Bronchial epithelial cell (primary cell): ENCODE measurements around the gene TUBB4B. TPM values are rescaled to one million over a fixed set of nuclear protein-coding genes. Genes with fewer than 3 reads are reported as not detected.

Source experiments
- DNase-seq: peaks from one replicate; pipeline ENCODE4 v3.0.0-alpha.2; 2010; ENCODE audit warnings: low read depth
- FAIRE-seq: peaks from 2 replicates; lab custom pipeline; 2011; peaks lifted over from hg19 to GRCh38; lab: Jason Lieb, UNC
- H3K27me3 ChIP-seq: 2 replicates; pipeline ENCODE4 v1.5.1; 2011; ENCODE audit warnings: low read length; ENCODE audit not compliant: control insufficient read depth, insufficient read depth
- H3K36me3 ChIP-seq: 2 replicates; pipeline ENCODE4 v1.5.1; 2011; ENCODE audit warnings: low read length; ENCODE audit not compliant: control insufficient read depth, insufficient read depth
- H3K4me3 ChIP-seq: 2 replicates; pipeline ENCODE4 v1.5.1; 2011; ENCODE audit warnings: mild to moderate bottlenecking, low read depth, low read length, control low read depth
- CTCF ChIP-seq: IDR thresholded peaks from 2 replicates; pipeline ENCODE4 v1.5.1; 2011; ENCODE audit warnings: mild to moderate bottlenecking, moderate library complexity, low read length, control low read depth, inconsistent platforms; ENCODE audit not compliant: insufficient read depth, severe bottlenecking
- total RNA-seq: library from RNA; depleted of rRNA; stranded (reverse); fragments of >200 nt; gene quantifications from 2 replicates; pipeline ENCODE4 v1.2.1, GENCODE V29; 2014

Gene TUBB4B
- total RNA-seq, result 82.7 and 193 TPM in 2 replicates

DNA sequence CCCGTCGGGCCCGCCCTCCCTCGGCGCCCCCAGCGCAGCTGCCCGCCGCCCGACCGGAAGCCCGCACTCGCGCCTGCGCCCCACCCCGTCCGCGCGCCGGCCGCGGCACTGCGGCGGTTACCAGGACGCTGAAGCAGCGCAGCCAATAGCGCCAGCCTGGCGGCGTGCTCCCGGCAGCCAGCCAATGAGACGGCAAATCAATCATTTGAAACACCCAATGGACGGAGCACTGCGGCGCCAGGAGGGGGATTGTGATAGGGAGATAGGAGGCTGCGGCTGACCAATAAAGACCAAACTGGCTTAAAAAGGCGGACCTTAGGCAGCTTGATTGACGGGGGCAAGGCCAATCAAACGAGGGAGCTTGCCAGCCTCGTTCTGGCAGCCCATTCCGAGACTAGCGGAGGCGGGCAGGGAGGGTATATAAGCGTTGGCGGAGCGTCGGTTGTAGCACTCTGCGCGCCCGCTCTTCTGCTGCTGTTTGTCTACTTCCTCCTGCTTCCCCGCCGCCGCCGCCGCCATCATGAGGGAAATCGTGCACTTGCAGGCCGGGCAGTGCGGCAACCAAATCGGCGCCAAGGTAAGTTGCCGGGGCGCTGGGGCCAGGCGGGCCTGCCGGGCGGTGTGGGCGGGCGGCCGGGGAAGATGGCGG lies at the start of gene TUBB4B:
Gene TUBB4B, plus strand, starts transcription at position 447 of the 649 bp plus-strand sequence. Its CDS starts 74 bp downstream, at position 521.
- TF ChIP-seq CTCF, result no peak
- Histone ChIP-seq H3K36me3 (peaks cover 16% of the 10 kb centered on the region), H3K4me3 (peak within 1 kb of the TSS; percentile 90), H3K27me3 (no peaks in the 10 kb centered on the region)
- DNase-seq, result peak; percentile 99
- peak; percentile 96 for FAIRE-seq

GRCh38 chr9:137191691-137192447 lies 49.2 kb upstream of the TUBB4B start:
- H3K27me3 ChIP-seq, result no peaks in the 10 kb centered on the region
- FAIRE-seq (no peak), DNase-seq (no peak)
- no peak overlapping the region for H3K4me3 ChIP-seq
- no peak for TF ChIP-seq CTCF
- H3K36me3 ChIP-seq, result peaks cover 17% of the 10 kb centered on the region

- FAIRE-seq, result no peak
- H3K36me3 ChIP-seq, result peaks cover 13% of the 10 kb centered on the region
- no peak for TF ChIP-seq CTCF
These were observed 48.7 kb upstream of the TUBB4B start for GRCh38 chr9:137192448-137192780.

DNA sequence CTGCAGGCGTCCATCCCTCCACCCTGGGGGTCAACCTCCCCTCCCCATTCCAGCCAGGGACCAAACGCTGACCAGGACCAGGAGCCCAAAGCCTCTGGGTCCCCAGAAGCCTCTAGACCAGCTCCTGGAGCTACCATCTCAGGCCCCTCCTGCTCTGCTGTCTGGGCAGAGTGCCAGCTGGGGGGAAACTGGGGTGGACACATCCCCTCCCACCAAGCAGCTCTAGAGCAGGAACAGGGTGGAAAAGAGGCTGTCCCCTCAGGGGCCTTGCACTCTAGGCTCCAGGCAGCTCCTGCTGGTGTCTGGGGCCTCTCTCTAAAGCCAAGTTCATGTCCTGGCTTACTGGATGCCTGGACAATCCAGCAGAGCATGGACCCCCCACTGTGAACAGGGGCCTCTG lies 48.2 kb upstream of the TUBB4B start:
- DNase-seq, result no peak
- H3K27me3 ChIP-seq, result no peaks in the 10 kb centered on the region
- TF ChIP-seq CTCF, result no peak
- peaks cover 13% of the 10 kb centered on the region for H3K36me3 ChIP-seq
- no peak overlapping the region for H3K4me3 ChIP-seq
- no peak for FAIRE-seq

More at GRCh38 chr9:137192448-137192780, 48.7 kb upstream of the TUBB4B start:
- Histone ChIP-seq H3K27me3 (no peaks in the 10 kb centered on the region), H3K4me3 (no peak overlapping the region)
- DNase-seq, result no peak

DNA sequence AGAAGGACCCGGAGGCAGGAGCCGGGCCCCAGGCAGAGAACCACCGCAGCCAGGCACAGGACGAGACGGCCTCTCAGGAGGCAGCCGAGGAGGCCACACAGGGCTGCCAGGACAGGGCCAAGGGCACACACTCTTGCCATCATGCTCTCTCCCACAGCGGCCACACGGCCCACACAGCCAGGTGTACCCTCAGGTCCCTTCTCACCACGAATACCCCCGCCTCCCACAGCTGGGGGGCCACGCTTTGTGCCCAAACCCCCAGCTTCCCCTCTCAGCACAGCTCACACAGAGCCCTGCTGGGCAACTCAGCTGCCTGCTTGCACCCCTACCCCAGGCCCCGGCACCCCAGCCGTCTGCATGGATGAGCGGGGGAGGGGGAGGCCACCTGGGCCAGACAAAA lies 47.3 kb upstream of the TUBB4B start:
- TF ChIP-seq CTCF, result no peak
- DNase-seq, result no peak
- Histone ChIP-seq H3K36me3 (peaks cover 13% of the 10 kb centered on the region), H3K27me3 (no peaks in the 10 kb centered on the region), H3K4me3 (no peak overlapping the region)
- no peak for FAIRE-seq
